Stimulated activated naive B cell treated with anti-CD40 and anti-IgM and Interleukin-4, amounts not matched to agents 10 μg/mL and 1 μg/mL and 100 μg/mL, for 72 hours (primary cell): ENCODE results near the gene DCUN1D2.
A peak's percentile ranks its signal among the peaks of the same experiment; 100 is the strongest.

Experiments
- ATAC-seq, 2 donors: fragments of 150-1000 bp; cut with Tn5 transposase; replicated peaks; 2 replicates each; pipeline ENCODE4 v1.10.0; 2021; ENCODE audit warnings: moderate library complexity in 1 of 2
- DNase-seq: peaks from one replicate; pipeline ENCODE4 v3.0.0; 2021
- H3K27ac Mint-ChIP-seq: one replicate; pipeline ENCODE4 v1.8.0; 2022; ENCODE audit warnings: mild to moderate bottlenecking, mixed read lengths
- H3K27me3 Mint-ChIP-seq, 2 donors: one replicate each; pipeline ENCODE4 v1.8.0; 2022; ENCODE audit warnings: mixed read lengths in 2 of 2
- H3K36me3 Mint-ChIP-seq, 2 donors: one replicate each; pipeline ENCODE4 v1.8.0; 2022; ENCODE audit warnings: mixed read lengths in 2 of 2, mild to moderate bottlenecking in 1 of 2
- H3K4me1 Mint-ChIP-seq, 2 donors: one replicate each; pipeline ENCODE4 v1.8.0; 2022; ENCODE audit warnings: mixed read lengths in 2 of 2, mild to moderate bottlenecking in 1 of 2
- H3K4me3 Mint-ChIP-seq, 2 donors: one replicate each; pipeline ENCODE4 v1.8.0; 2022; ENCODE audit warnings: mild to moderate bottlenecking in 2 of 2, mixed read lengths in 2 of 2, moderate library complexity in 1 of 2
- H3K9me3 Mint-ChIP-seq, 2 donors: one replicate each; pipeline ENCODE4 v1.8.0; 2022; ENCODE audit warnings: mixed read lengths in 2 of 2, mild to moderate bottlenecking in 1 of 2

DCUN1D2 gene

DNA sequence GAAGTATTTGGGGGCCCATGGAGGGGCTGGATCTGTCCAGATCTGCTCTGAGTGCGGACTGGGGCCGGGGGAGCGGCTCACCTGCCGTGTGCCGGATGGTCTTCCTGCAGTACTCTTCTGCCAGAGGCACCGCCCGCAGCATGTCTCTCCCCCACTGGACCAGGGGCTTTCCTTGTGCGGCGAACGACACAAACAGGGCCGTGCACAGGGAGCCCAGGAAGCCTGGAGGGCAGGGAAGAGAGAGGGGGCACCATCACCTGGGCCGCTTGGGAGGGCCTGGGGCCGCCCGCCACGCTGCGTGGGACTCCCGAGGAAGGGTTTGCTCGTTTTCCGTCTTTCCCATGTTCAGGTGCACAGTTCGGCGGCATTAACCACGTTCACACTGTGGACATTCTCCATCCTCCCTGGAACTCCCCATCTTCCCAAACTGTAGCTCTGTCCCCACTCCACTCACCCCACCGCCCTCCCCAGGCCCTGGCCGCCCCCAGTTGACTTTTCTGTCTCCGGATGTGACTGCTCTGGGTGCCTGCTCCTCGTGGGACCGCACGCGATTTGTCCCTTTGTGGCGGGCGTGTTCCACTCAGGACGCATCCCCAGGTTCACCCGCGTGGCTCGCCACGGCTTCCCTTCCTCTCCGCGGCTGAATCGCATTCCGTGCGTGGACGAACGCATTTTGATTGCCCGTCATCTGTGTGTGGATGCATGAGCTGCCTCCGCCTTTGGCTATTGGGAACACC lies 61.5 kb downstream of the DCUN1D2 start:
- no peak overlapping the region for H3K27ac Mint-ChIP-seq
- peaks cover 0 to 5% of the 10 kb centered on the region in 2 donors for H3K27me3 Mint-ChIP-seq
- ATAC-seq (no peak), DNase-seq (no peak)
- peaks cover 0 to 4% of the 10 kb centered on the region in 2 donors for H3K9me3 Mint-ChIP-seq
- no peak overlapping the region for H3K4me3 Mint-ChIP-seq
- H3K36me3 Mint-ChIP-seq = peaks cover 3 to 5% of the 10 kb centered on the region in 2 donors
- H3K4me1 Mint-ChIP-seq = no peaks in the 10 kb centered on the region

DNA sequence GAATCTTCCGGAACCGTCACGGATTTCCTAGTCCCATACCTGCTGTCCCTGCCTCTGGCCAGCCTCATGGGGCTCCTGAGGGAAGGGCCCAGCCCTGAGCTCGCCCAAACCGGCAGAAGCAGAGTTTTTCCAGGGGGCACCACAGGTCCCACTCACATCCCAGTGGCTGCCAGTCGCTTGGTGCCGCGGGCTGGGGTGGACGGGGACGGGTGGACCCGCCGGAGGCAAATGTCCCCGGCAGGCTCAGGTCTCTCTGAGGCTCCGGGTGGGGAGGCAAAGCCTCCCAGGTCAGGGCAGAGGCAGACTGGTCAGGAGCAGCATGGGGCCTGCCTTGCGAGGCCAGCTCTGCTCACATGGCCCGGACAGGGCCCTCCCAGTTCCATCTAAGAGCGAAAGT lies 62.0 kb downstream of the DCUN1D2 start:
- Mint-ChIP-seq H3K9me3 (peaks cover 0 to 4% of the 10 kb centered on the region in 2 donors), H3K27ac (no peak overlapping the region), H3K4me1 (no peaks in the 10 kb centered on the region), H3K4me3 (no peak overlapping the region), H3K36me3 (peaks cover 3 to 5% of the 10 kb centered on the region in 2 donors), H3K27me3 (peaks cover 0 to 5% of the 10 kb centered on the region in 2 donors)
- DNase-seq (no peak), ATAC-seq (no peak)

DNA sequence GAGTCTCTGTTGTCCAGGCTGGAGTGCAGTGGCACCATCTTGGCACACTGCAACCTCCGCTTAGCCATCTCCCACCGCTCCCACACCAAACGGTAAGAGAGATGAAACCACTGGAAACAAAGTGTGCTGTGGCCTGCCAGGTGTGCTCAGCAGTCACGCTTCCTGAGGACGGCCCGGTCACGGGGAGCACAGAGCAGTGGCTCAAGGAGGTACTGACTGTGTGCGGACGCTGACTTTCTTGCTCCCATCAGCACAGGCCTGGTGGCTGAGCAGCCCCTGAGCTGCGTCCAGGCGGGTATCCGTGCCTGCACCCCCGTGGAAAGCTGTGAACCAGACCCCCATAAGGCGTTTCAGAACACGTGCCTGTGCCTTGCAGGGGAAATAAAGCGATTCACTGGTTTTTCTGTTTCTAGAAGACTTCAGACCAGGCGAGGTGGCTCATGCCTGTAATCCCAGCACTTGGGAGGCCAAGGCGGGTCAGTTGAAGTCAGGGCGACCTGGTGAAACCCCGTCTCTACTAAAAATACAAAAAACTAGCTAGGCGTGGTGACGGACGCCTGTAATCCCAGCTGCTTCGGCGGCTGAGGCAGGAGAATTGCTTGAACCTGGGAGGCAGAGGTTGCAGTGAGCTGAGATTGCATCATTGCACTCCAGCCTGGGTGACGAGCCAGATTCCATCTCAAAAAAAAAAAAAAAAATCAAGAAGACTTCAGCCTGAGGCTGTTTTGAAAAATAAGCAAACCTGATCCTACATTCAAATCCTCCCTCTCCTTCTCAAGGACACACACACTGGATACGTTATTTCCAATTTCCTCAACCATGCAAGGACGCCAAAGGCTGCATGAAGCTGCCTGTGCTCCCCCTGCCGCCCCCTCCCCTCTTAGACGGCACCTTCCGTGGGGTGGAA lies 62.7 kb downstream of the DCUN1D2 start:
- no peak for DNase-seq
- Mint-ChIP-seq H3K27me3 (peaks cover 0 to 5% of the 10 kb centered on the region in 2 donors), H3K9me3 (peaks cover 0 to 4% of the 10 kb centered on the region in 2 donors), H3K4me1 (no peaks in the 10 kb centered on the region), H3K27ac (no peak overlapping the region), H3K36me3 (peaks cover 3 to 5% of the 10 kb centered on the region in 2 donors), H3K4me3 (no peak overlapping the region)
- ATAC-seq = no peak

DNA sequence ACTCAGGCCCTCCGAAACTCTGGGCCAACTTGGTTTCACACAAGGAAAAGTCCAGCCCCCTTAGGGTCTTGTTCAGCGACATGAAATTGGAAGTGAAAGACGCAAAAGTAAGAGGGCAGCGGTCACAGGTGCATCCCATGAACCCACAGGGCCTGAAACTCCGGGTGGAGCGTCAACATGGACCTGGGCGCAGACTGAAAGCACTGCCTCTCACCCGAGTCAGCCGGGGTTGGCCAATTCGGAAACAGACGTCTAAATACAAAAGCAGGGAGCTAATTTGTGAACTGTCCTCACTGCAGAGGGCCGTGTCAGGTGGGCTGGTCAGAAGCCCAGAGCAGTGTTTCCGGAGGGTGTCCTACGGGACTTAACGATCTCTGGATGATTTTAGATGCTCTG lies 63.9 kb downstream of the DCUN1D2 start:
- H3K36me3 Mint-ChIP-seq = peaks cover 3 to 5% of the 10 kb centered on the region in 2 donors
- ATAC-seq = no peak
- peaks cover 0 to 4% of the 10 kb centered on the region in 2 donors for H3K9me3 Mint-ChIP-seq
- H3K27ac Mint-ChIP-seq = no peak overlapping the region
- DNase-seq = no peak
- no peaks in the 10 kb centered on the region for H3K4me1 Mint-ChIP-seq
- no peak overlapping the region for H3K4me3 Mint-ChIP-seq
- H3K27me3 Mint-ChIP-seq = peaks cover 1 to 5% of the 10 kb centered on the region in 2 donors

DNA sequence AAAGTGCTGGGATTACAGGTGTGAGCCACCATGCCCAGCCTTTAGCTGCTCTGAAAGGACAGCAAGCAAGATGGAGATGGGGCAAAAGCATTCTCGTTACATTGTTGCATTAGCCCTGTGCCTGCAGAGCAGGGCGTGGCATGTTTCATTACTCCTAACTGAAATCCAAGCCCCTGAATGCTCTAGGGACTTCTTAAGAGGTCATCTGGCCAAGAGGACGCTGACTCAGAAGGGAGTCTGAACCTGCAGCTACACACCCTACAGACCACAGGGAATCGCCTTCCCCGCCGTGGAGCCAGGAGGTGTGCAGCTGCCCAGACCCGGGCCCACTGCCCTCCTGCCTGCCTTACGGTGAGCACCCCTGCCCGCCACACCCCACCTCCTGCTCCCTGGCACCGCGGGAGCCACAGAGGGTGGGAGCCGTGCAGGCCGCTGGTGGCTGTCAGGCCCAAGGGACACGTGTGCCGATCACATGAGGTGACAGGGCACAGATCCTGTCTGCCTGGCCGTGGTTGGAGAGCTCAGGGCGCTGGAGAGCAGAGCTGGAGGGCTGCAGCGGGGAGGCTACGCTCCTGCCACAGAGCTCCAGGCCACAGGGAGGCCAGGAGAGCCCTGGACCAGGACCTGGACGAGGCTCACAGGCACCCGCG lies 64.4 kb downstream of the DCUN1D2 start:
- Mint-ChIP-seq H3K4me1 (no peaks in the 10 kb centered on the region), H3K27me3 (peaks cover 5% of the 10 kb centered on the region in 2 donors), H3K9me3 (peaks cover 0 to 4% of the 10 kb centered on the region in 2 donors), H3K27ac (no peak overlapping the region), H3K36me3 (peaks cover 3 to 5% of the 10 kb centered on the region in 2 donors), H3K4me3 (no peak overlapping the region)
- DNase-seq = no peak
- ATAC-seq = no peak

DNA sequence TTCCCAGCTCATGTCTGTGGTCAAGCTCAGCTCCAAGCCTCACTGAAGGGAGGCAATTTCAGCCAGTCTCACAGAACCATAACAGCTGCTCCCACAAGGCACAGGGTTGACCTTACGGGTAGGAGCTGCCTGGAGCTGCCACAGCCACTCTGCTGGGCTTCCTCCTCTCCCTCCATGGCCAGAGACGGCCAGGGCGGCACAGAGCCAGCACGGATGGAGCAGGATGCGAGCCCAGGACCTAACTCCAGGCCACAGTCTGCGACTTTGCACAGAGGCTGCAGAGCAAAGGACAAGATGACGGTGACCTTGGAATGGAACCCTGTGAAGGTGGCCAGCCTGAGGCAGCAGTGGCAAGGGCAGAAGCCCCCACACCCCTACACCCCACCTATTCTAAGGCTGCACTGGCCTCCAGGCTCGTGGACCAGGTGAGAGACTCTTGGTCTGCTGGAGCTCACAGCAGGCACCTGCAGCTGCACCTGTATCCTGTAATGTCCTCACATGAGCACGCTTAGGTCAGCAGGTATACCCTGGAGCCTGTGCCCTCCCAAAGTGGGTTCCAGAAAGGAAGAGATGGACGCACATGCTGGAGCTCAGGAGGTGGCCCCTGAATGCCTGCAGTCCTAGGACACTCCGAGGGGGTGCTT lies 66.9 kb downstream of the DCUN1D2 start:
- no peak for DNase-seq
- H3K4me3 Mint-ChIP-seq = no peak overlapping the region
- peaks cover 1 to 4% of the 10 kb centered on the region in 2 donors for H3K9me3 Mint-ChIP-seq
- peaks cover 5 to 12% of the 10 kb centered on the region in 2 donors for H3K27me3 Mint-ChIP-seq
- H3K36me3 Mint-ChIP-seq = no peaks in the 10 kb centered on the region
- H3K27ac Mint-ChIP-seq = no peak overlapping the region
- no peaks in the 10 kb centered on the region for H3K4me1 Mint-ChIP-seq
- no peak for ATAC-seq

DNA sequence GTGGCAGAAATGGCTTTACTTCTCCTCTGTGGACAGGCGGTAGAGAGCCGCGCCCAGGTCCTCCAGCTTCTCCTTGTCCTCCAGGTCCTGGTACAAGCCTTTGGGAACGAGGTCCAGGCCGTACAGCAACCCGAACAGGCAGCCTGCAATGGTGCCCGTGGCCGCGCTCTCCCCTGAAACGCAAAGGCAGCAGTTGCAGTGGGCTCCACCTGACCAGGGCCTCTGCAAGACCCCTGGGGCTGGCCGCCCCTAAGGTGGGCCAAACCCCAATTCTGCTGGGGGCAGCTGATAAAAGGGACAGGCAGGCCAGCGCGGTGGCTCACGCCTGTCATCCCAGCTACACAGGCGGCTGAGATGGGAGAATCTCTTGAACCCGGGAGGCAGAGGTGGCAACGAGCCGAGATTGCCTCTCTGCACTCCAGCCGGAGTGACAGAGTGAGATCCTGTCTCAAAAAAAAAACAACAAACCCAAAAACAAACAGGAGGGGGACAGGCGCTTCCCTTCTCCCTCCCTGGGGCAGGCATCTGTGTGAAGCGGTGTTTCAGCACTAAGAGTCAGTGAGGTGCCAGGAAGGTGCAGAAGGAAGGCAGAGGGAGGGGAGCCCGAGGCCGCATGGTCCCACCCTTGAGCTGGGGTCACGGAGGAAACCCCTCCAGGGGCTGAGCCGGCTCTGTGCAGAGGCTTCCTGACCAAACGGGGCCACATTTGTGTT lies 67.5 kb downstream of the DCUN1D2 start:
- Mint-ChIP-seq H3K27me3 (peaks cover 5 to 12% of the 10 kb centered on the region in 2 donors), H3K9me3 (peaks cover 1 to 4% of the 10 kb centered on the region in 2 donors), H3K36me3 (no peaks in the 10 kb centered on the region), H3K4me3 (no peak overlapping the region), H3K27ac (no peak overlapping the region), H3K4me1 (peaks cover 0 to 5% of the 10 kb centered on the region in 2 donors)
- no peak for DNase-seq
- ATAC-seq = no peak

DNA sequence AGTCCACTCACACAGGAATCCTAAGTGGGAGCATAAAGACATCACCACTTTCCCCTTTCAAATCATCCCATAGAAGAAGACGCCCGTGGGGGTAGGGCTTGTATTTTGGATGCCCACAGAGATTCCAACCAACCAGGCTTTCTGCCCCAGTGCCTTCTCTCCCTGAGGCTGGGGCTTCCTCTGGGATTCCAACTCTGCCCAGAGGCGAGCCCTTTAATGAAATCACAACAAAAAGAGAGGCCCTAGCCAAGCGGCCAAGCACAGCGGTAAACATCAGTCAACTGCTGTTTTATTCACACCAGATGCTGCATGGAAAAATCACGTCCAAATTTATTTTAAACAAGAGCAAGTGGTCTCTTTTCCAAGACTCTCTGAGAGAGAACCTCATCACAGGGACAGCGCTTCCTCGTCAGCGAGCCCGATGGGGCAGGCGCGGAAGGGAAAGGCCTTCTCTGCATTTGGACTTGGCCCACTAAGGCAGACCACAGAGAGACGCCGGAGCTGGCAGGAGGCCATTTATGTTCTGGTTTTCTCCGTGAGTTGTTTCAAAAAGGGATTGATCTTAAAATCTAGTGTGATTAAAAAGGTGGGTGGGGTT lies 68.7 kb downstream of the DCUN1D2 start:
- Mint-ChIP-seq H3K27me3 (peaks cover 5 to 14% of the 10 kb centered on the region in 2 donors), H3K4me1 (peaks cover 2 to 7% of the 10 kb centered on the region in 2 donors)
- DNase-seq = no peak

DNA sequence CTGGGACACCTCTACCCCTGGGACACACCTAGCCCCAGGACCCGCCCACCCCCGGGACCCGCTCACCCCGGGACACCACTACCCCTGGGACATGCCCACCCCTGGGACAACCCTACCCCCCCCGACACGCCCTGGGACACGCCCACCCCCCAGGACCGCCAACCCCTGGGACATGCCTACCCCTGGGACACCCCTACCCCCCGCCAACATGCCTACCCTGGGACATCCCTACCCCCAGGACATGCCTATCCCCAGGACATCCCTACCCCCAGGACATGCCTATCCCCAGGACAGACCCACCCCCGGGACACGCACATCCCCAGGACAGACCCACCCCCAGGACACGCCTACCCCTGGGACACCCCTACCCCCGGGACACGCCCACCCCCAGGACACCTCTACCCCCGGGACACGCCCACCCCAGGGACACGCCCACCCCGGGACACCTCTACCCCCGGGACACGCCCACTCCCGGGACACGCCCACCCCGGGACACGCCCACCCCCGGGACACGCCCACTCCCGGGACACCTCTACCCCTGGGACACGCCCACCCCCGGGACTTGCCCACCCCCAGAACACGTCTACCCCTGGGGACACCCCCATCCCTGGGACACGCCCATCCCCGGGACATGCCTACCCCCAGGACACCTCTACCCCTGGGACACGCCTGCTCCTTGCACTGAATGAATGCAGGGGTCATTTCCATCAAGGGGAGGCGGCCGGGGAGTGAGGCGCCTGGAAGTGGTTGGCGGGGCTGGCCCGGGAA lies 69.5 kb downstream of the DCUN1D2 start:
- Mint-ChIP-seq H3K9me3 (peaks cover 1 to 4% of the 10 kb centered on the region in 2 donors), H3K36me3 (no peaks in the 10 kb centered on the region), H3K27me3 (peaks cover 5 to 18% of the 10 kb centered on the region in 2 donors), H3K4me3 (no peak overlapping the region), H3K27ac (no peak overlapping the region), H3K4me1 (peaks cover 4 to 7% of the 10 kb centered on the region in 2 donors)
- no peak for DNase-seq
- ATAC-seq = no peak

More for the DNA sequence above, 68.7 kb downstream of the DCUN1D2 start:
- Mint-ChIP-seq H3K36me3 (no peaks in the 10 kb centered on the region), H3K27ac (no peak overlapping the region), H3K9me3 (peaks cover 1 to 4% of the 10 kb centered on the region in 2 donors), H3K4me3 (no peak overlapping the region)
- no peak for ATAC-seq

DNA sequence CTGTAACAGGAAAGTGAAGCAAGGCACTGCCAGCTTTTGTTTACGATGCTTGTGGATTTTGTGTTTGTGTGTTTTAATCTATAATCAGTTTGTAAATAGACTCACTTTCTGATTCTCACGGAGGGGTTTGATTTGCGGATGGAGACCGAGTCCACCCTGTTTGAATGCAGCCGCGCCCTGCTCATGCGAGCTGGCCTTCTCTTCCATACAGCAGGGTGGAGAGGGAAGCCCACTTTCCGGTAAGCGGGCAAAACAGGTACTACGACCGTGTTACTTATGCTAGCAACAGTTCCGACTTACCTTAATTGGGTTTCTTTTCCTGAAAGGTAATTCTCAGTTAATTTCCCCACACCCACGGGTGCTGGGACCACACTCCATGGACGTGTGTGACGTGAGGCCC lies 70.3 kb downstream of the DCUN1D2 start:
- Mint-ChIP-seq H3K27me3 (peaks cover 5 to 18% of the 10 kb centered on the region in 2 donors), H3K4me1 (peaks cover 4 to 7% of the 10 kb centered on the region in 2 donors), H3K27ac (no peak overlapping the region), H3K4me3 (no peak overlapping the region), H3K9me3 (peaks cover 1 to 4% of the 10 kb centered on the region in 2 donors), H3K36me3 (no peaks in the 10 kb centered on the region)
- no peak for DNase-seq
- ATAC-seq = no peak

DNA sequence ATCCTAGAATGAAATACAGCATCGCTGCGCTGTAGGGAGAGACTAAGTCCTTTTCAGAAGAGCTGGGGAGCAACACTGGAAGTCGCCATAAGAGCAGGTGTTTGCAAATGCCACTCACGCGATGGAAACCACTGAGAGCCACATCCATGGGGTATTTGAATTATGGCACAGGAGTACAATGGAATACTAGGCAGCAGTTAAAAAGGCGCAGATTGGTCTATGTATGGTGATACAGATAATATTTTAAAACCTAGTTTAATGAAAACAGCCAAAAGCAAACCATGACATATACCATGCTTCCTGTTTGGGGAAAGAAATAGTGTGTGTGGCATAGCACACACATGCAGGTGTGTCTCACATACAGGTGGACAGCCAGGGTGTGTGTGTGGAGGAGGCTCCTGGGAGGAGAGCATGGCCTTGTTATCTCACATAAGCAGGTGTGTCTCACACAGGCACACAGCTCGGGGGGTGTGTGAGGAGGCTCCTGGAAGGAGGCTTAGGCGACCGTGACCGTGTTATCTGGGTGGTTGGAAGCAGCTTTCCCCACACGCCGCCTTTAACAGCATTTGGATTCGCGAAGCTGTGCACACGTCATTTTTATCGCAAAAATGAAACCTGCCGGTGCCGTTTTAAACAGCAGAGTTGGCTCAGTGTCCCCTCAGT lies 70.8 kb downstream of the DCUN1D2 start:
- Mint-ChIP-seq H3K4me1 (peaks cover 4 to 7% of the 10 kb centered on the region in 2 donors), H3K27ac (no peak overlapping the region), H3K9me3 (peaks cover 1 to 2% of the 10 kb centered on the region in 2 donors), H3K4me3 (no peak overlapping the region), H3K36me3 (no peaks in the 10 kb centered on the region), H3K27me3 (peaks cover 2 to 18% of the 10 kb centered on the region in 2 donors)
- DNase-seq = no peak
- no peak for ATAC-seq

DNA sequence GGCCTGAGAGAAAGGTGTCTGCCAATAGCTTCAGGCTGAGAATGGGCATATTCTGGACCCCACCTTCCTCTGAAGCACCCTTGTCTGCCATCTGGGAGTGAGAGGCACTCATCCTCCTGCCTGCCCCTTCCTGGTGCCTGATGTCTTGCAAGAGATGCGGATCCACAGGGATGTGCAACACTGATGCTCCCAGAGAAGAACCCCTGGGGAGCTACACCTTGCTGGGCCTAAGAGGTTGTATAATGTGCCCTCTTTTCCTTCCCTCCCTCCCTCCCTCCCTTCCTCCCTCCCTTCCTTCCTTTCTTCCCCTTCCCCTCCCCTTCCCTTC lies 71.8 kb downstream of the DCUN1D2 start:
- Mint-ChIP-seq H3K4me3 (no peak overlapping the region), H3K36me3 (no peaks in the 10 kb centered on the region), H3K9me3 (peaks cover 0 to 1% of the 10 kb centered on the region in 2 donors), H3K4me1 (peaks cover 4 to 7% of the 10 kb centered on the region in 2 donors), H3K27me3 (peaks cover 0 to 18% of the 10 kb centered on the region in 2 donors), H3K27ac (no peak overlapping the region)
- DNase-seq (no peak), ATAC-seq (peak in 1 of 2 donors; percentile 25)
